PC-3 (cell line): ENCODE measurements around the gene ANKH. TPM values are rescaled to one million over a fixed set of nuclear protein-coding genes. Genes with fewer than 3 reads are reported as not detected.

ENCODE experiments used
- ATAC-seq: fragments of 200-7000 bp; cut with Tn5 transposase; 2 replicates; pipeline ENCODE4 v1.9.1; 2020; ENCODE audit warnings: mild to moderate bottlenecking, moderate library complexity
- BruUV-seq: library from RNA; stranded (reverse); fragments of 400-500 nt; replicated peaks from 2 replicates; lab custom pipeline; 2021; lab: Mats Ljungman, UMichigan
- CTCF ChIA-PET: fragments of 300-600 bp; sonication (Branson Sonifier 250); formaldehyde crosslinking; loops from one replicate; lab custom pipeline; 2022; ENCODE audit warnings: antibody characterized with exemption; lab: Charles Lee
- POLR2A ChIA-PET: fragments of 300-600 bp; sonication (Branson Sonifier 250); formaldehyde crosslinking; loops from one replicate; lab custom pipeline; 2022; ENCODE audit warnings: antibody characterized with exemption; ENCODE audit not compliant: unreplicated experiment; lab: Charles Lee
- DNase-seq: peaks from one replicate; pipeline ENCODE4 v3.0.0-alpha.2; 2015
- H2AFZ ChIP-seq: fragments of 300-600 bp; sonication (generic); 2 replicates; pipeline ENCODE4 v1.6.0; 2016; ENCODE audit warnings: antibody characterized with exemption, low read length
- H3F3A ChIP-seq: fragments of 300-600 bp; sonication (generic); one replicate; pipeline ENCODE4 v1.6.0; 2017; ENCODE audit warnings: antibody characterized with exemption, low read length, control low read depth, mild to moderate bottlenecking; ENCODE audit not compliant: unreplicated experiment
- H3K27ac ChIP-seq: fragments of 300-600 bp; sonication (generic); 2 replicates; pipeline ENCODE4 v1.5.1; 2016; ENCODE audit warnings: mild to moderate bottlenecking, low read length
- H3K27me3 ChIP-seq: fragments of 300-600 bp; sonication (generic); 2 replicates; pipeline ENCODE4 v1.6.1; 2016; ENCODE audit warnings: low read length, mixed read lengths
- H3K36me3 ChIP-seq: fragments of 300-600 bp; sonication (generic); 2 replicates; pipeline ENCODE4 v1.6.1; 2016; ENCODE audit warnings: low read depth, mixed run types, low read length, mixed read lengths
- H3K4me1 ChIP-seq: fragments of 300-600 bp; sonication (generic); 2 replicates; pipeline ENCODE4 v1.5.1; 2016; ENCODE audit warnings: low read length; ENCODE audit not compliant: insufficient read depth
- H3K4me2 ChIP-seq: fragments of 300-600 bp; sonication (generic); 2 replicates; pipeline ENCODE4 v1.6.0; 2016; ENCODE audit warnings: low read length
- H3K4me3 ChIP-seq: fragments of 300-600 bp; sonication (generic); 2 replicates; pipeline ENCODE4 v1.5.1; 2016; ENCODE audit warnings: mild to moderate bottlenecking, low read length, mixed read lengths
- H3K79me2 ChIP-seq: fragments of 300-600 bp; sonication (generic); 2 replicates; pipeline ENCODE4 v1.6.1; 2017; ENCODE audit warnings: low read length, mixed read lengths
- H3K9ac ChIP-seq: fragments of 300-600 bp; sonication (generic); 2 replicates; pipeline ENCODE4 v1.6.0; 2016; ENCODE audit warnings: mild to moderate bottlenecking, low read length
- H3K9me2 ChIP-seq: fragments of 300-600 bp; sonication (generic); replicated peaks from 2 replicates; pipeline ENCODE4 v1.6.1; 2016; ENCODE audit warnings: mixed run types, low read length, mixed read lengths
- H3K9me3 ChIP-seq: fragments of 300-600 bp; sonication (generic); 2 replicates; pipeline ENCODE4 v1.6.1; 2016; ENCODE audit warnings: low read length, mixed read lengths
- H4K20me1 ChIP-seq: fragments of 300-600 bp; sonication (generic); 2 replicates; pipeline ENCODE4 v1.6.1; 2016; ENCODE audit warnings: low read length, mixed read lengths
- EZH2 ChIP-seq: fragments of 300-600 bp; sonication (generic); IDR thresholded peaks from one replicate; pipeline ENCODE4 v1.6.1; 2017; ENCODE audit warnings: antibody characterized with exemption, mild to moderate bottlenecking, low read length; ENCODE audit not compliant: unreplicated experiment
- EZH2phosphoT487 ChIP-seq: fragments of 300-600 bp; sonication (generic); IDR thresholded peaks from 2 replicates; pipeline ENCODE4 v1.6.1; 2018; ENCODE audit warnings: mild to moderate bottlenecking, antibody characterized with exemption, low read length, borderline replicate concordance
- intact Hi-C: fragments of 100-400 bp; cut with micrococcal nuclease; formaldehyde crosslinking; loops from 2 replicates; pipeline ENCODE4 v1.9.0; 2023
- total RNA-seq: library from RNA; depleted of rRNA; stranded (reverse); fragments of >200 nt; gene quantifications from 2 replicates; pipeline ENCODE4 v1.2.3, GENCODE V29; 2014
- TF ChIP-seq, protein P1 (sequence below): fragments of 300-600 bp; sonication (generic); conservative IDR thresholded peaks from 2 replicates; pipeline ENCODE4 v1.5.1; 2017; ENCODE audit warnings: antibody characterized with exemption, low read depth, mild to moderate bottlenecking, low read length

The ANKH gene
- total RNA-seq, 1 experiment from 2014 or later: 11.6 TPM

DNA sequence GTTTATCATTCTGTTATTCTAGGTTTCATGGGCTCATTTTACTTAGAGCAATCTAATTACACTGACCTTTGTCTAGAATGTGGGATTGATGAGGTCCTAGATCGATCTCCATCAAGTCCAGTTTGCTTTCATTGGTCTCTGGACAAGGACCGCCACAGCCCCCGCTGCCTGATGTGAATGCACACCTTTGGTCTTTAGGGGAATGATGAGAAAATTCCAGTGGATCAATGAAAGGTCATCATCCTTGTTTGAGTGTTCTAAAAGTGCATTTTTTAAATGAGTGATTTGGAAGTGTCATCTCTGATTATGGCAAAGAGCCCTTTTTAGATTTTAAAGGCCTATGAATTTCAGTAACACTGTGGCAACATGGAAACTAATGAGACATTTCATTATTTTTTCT is 2.2 kb upstream of the ANKH start:
- Histone ChIP-seq H3K9ac (no peak overlapping the region), H3K79me2 (peaks cover 8% of the 10 kb centered on the region; the same call in 1 of the 2 replicates), H3K4me3 (no peak overlapping the region), H3F3A (no peaks in the 10 kb centered on the region), H3K36me3 (no peaks in the 10 kb centered on the region), H4K20me1 (no peaks in the 10 kb centered on the region), H3K9me2 (no peaks in the 10 kb centered on the region), H3K4me1 (peaks cover 20% of the 10 kb centered on the region), H3K4me2 (no peak overlapping the region), H3K9me3 (no peaks in the 10 kb centered on the region), H3K27ac (no peak overlapping the region), H2AFZ (no peak overlapping the region), H3K27me3 (peaks cover 38% of the 10 kb centered on the region)
- BruUV-seq: no TSS peak
- ChIA-PET POLR2A (no interaction called here), CTCF (interaction anchor here (0.6 kb wide), 2 partner anchors 106 to 111 kb away, joined by 3 to 4 read pairs; no protein-coding TSS in a partner anchor)
- TF ChIP-seq EZH2phosphoT487: no peak
- TF ChIP-seq, protein P1, sequence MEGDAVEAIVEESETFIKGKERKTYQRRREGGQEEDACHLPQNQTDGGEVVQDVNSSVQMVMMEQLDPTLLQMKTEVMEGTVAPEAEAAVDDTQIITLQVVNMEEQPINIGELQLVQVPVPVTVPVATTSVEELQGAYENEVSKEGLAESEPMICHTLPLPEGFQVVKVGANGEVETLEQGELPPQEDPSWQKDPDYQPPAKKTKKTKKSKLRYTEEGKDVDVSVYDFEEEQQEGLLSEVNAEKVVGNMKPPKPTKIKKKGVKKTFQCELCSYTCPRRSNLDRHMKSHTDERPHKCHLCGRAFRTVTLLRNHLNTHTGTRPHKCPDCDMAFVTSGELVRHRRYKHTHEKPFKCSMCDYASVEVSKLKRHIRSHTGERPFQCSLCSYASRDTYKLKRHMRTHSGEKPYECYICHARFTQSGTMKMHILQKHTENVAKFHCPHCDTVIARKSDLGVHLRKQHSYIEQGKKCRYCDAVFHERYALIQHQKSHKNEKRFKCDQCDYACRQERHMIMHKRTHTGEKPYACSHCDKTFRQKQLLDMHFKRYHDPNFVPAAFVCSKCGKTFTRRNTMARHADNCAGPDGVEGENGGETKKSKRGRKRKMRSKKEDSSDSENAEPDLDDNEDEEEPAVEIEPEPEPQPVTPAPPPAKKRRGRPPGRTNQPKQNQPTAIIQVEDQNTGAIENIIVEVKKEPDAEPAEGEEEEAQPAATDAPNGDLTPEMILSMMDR: no peak
- TF ChIP-seq EZH2: no peak
- DNase-seq: no peak
- ATAC-seq: no peak
- intact Hi-C loops: loop anchor here (5.0 kb wide), 1 partner anchor 146 kb away; no protein-coding TSS in a partner anchor

DNA sequence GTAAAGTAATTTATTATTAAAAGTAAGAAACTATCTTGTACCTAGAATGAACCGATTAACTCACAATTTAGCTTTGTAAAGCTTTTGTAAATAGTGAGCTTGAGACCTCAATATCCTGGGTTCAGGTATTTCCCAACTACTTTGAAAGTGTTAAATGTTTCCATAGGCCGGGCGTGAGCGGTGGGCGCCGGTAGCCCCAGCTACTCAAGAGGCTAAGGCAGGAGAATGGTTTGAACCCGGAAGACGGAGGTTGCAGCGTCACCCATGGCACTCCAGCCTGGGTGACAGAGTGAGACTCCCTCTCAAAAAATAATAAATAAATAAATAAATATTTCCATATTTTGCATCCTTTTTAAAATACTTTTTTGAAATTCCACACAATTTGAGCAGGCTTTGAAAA is 1.5 kb upstream of the ANKH start:
- no peak for TF ChIP-seq EZH2
- TF ChIP-seq EZH2phosphoT487: no peak
- TF ChIP-seq, protein P1: no peak
- H3K4me1 ChIP-seq: peaks cover 20% of the 10 kb centered on the region
- H3K27me3 ChIP-seq: peaks cover 40% of the 10 kb centered on the region
- no peaks in the 10 kb centered on the region for H3K9me3 ChIP-seq
- H3K79me2 ChIP-seq: peaks cover 8% of the 10 kb centered on the region; the same call in 1 of the 2 replicates
- H3K9ac ChIP-seq: no peak overlapping the region
- H3K27ac ChIP-seq: no peak overlapping the region
- no peak overlapping the region for H3K4me3 ChIP-seq
- no peak overlapping the region for H2AFZ ChIP-seq
- CTCF ChIA-PET: no interaction called here
- intact Hi-C loops: loop anchor here (5.0 kb wide), 1 partner anchor 146 kb away; no protein-coding TSS in a partner anchor
- DNase-seq: no peak
- H3K9me2 ChIP-seq: no peaks in the 10 kb centered on the region
- H3K4me2 ChIP-seq: no peak overlapping the region
- H3F3A ChIP-seq: no peaks in the 10 kb centered on the region
- POLR2A ChIA-PET: no interaction called here
- no peak for ATAC-seq
- H3K36me3 ChIP-seq: no peaks in the 10 kb centered on the region
- no TSS peak for BruUV-seq
- no peaks in the 10 kb centered on the region for H4K20me1 ChIP-seq
